Neural progenitor cell (in vitro differentiated cells): ENCODE data around the gene NDUFC2.
"Not testable (repeated sequence)": the region's sequence is repeated elsewhere in the genome, so short reads cannot be mapped to it uniquely, and the experiment has no call there.

Experiments
- EZH2 ChIP-seq: fragments of 200-600 bp; sonication (generic); IDR thresholded peaks from 2 replicates; pipeline ENCODE4 v1.6.1; 2017; ENCODE audit warnings: antibody characterized with exemption, mild to moderate bottlenecking, moderate library complexity
- TF ChIP-seq, protein P1 (sequence below): fragments of 200-600 bp; sonication (generic); IDR thresholded peaks from 2 replicates; pipeline ENCODE4 v1.5.1; 2017; ENCODE audit warnings: antibody characterized with exemption, mild to moderate bottlenecking

GRCh38 chr11:78059749-78060328 is 19.8 kb downstream of the NDUFC2 start:
- TF ChIP-seq, protein P1, sequence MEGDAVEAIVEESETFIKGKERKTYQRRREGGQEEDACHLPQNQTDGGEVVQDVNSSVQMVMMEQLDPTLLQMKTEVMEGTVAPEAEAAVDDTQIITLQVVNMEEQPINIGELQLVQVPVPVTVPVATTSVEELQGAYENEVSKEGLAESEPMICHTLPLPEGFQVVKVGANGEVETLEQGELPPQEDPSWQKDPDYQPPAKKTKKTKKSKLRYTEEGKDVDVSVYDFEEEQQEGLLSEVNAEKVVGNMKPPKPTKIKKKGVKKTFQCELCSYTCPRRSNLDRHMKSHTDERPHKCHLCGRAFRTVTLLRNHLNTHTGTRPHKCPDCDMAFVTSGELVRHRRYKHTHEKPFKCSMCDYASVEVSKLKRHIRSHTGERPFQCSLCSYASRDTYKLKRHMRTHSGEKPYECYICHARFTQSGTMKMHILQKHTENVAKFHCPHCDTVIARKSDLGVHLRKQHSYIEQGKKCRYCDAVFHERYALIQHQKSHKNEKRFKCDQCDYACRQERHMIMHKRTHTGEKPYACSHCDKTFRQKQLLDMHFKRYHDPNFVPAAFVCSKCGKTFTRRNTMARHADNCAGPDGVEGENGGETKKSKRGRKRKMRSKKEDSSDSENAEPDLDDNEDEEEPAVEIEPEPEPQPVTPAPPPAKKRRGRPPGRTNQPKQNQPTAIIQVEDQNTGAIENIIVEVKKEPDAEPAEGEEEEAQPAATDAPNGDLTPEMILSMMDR: not testable (repeated sequence)
- not testable (repeated sequence) for TF ChIP-seq EZH2
